ENCODE data around the gene PDE11A.

PDE11A gene

DNA sequence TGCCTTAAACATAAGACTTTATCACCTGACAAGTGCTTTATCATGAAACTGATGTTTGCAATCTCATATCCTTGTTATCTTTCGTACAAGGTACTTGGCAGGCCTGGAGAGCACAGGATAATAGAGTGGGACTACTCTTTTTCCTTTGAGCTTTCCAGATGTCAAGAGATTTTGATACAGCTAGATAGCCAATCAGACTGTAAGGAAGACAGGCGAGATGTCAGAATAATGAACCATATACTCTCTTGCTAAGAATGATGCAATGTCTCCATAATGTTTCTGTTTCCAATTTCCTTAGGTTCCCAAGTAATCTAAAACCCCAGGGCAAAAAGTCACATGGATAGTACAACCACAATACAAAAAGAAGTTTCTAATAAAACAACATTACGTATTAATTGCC lies 313.1 kb downstream of the PDE11A start:
- DNase-seq (ENCODE audit: low read depth in 2 of 2) = peak in 1 of 2 experiments; percentile 34

DNA sequence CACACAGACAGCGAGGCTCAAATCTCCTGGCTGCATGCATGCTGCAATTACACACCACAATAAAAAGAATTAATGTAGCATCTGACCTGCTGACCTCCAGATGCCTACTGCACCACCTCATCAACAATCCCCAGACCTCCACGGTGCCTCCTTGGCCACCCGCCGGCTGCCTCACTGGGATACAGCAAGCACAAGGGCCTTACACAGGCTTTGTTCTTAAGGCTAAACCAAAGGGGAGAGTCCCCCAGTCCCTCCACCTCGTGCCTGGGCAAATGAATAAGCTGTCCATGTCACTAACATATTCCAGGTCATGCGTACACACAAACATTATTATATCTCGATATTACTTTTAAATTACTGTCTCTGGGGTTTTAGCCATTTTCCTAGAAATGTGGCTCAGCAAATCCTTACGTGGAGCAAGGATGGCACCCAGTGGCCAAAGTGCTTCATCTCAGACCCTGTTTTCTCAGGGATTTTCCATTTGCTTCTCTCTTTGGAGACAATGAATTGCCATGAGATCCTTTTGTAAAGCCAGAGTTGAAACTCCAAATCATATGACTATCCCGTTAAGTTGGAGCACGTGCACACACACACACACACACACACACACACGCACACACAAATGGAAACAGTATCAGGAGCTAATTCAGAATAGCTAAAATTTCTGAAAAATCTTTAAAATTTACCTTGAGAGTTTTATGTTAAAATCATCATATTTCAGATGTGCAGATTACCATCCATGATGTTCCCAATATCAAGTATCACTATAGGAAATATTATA lies 313.8 kb downstream of the PDE11A start:
- DNase-seq (ENCODE audit: low read depth in 2 of 2) = peak in 1 of 2 experiments; percentile 28

DNA sequence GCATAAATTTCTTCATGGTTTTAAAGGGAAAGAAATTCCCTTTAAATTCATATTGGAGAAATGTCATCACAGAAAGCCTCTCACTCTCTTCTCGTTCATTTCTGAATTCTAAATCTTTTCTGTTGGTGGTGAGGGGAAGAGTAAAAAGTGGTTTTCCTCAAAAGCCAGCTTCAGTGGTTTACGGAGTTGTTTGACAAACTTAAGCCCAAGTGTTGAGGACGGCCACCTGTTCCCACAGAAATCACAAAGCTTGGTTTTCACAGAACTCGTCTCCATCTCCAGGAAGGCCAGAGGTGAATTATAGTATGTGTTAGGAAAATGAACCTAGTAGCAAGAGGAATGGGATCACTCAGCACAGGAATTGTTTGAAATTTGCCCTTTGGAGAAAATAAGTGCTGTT lies 316.2 kb downstream of the PDE11A start:
- DNase-seq (ENCODE audit: low read depth in 2 of 2) = no peak

- DNase-seq (ENCODE audit: low read depth in 2 of 2) = no peak
Observed at GRCh38 chr2:177754492-177754873, 318.1 kb downstream of the PDE11A start.

- DNase-seq (ENCODE audit: low read depth in 2 of 2) = peak; percentile 65 to 67
Observed at GRCh38 chr2:177753682-177754491, 318.7 kb downstream of the PDE11A start.

DNA sequence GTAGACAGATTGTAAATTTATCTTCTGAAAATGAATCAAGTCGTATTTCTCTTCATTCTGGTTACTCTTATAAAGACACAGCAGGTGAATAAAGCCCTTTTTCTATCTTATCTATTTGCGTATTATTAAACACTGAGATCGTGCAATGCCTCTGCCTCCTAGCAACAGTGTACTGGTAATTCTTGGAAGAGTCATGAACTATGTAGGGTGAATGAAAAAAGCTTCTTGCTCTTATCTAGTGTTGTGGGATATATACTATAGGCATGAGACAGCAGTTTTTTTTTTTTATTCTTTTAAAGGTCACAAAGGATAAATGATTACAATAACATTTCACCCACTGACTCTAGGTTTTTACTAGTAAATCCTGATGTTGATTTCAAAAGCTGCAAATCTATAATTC lies 324.2 kb downstream of the PDE11A start:
- DNase-seq (ENCODE audit: low read depth in 2 of 2) = no peak

- DNase-seq (ENCODE audit: low read depth in 2 of 2) = no peak
Observed at GRCh38 chr2:177747384-177747783, 325.2 kb downstream of the PDE11A start.

GRCh38 chr2:177746358-177746757 lies 326.2 kb downstream of the PDE11A start:
- no peak for DNase-seq (ENCODE audit: low read depth in 2 of 2)

GRCh38 chr2:177745531-177745930 lies 327.0 kb downstream of the PDE11A start:
- no peak for DNase-seq (ENCODE audit: low read depth in 2 of 2)

GRCh38 chr2:177742851-177743250 lies 329.7 kb downstream of the PDE11A start:
- DNase-seq (ENCODE audit: low read depth in 2 of 2) = no peak

DNA sequence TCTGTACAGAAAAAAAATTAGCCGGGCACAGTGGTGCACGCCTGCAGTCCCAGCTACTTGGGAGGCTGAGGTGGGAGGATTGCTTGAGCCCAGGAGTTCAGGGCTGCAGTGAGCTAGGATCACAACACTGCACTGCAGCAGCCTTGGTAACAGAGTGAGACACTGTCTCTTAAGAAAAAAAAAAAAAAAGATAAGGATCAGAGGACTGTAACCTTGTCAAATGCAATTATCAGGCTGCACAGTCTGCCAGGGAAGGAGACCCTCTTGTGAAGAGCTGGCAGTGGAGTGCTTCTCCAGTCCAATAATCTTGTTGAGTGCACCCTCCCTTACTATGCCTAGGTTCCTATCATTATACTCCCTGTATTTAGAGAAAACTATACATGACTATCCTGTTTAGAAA lies 330.7 kb downstream of the PDE11A start:
- no peak for DNase-seq (ENCODE audit: low read depth in 2 of 2)

GRCh38 chr2:177740700-177741099 lies 331.9 kb downstream of the PDE11A start:
- DNase-seq (ENCODE audit: low read depth in 2 of 2) = peak; percentile 36 to 39

DNA sequence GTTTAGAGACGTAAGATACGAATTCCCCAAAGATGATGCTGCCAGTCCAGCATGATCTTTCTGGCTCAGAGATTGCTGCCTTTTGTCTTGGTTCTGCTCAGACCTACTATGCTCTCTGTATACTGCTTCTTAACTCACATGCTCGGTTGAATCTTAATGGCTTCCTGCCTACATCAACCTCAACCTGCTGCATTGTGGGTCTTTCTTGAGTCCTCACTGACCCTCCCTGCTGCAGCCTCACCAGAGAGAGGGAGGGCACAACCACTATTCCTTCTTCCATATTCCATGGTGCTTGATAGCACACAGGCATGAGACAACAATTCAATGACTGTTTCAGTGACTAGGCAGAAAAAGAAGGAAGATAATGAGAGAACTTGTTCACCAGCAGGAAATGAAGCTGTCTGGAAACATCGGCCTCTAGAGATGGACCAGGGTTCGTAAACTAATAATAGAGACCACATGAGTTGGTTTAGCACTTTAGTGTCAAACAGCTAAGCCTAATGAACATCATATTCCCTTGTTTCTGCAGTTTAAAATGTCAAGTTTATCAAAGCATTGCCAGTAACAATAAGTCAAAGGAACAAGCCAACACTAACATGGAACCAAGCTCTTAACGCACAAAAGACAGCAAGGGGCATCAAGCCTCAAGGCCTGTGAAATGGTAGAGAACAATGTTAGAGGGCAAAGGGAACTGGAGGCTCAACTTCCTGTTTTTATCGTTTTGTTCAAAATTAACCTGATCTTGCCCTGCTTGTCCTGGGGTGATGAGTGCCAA lies 333.9 kb downstream of the PDE11A start:
- no peak for DNase-seq (ENCODE audit: low read depth in 2 of 2)

GRCh38 chr2:177735318-177735803 lies 337.2 kb downstream of the PDE11A start:
- no peak for DNase-seq (ENCODE audit: low read depth in 2 of 2)

DNA sequence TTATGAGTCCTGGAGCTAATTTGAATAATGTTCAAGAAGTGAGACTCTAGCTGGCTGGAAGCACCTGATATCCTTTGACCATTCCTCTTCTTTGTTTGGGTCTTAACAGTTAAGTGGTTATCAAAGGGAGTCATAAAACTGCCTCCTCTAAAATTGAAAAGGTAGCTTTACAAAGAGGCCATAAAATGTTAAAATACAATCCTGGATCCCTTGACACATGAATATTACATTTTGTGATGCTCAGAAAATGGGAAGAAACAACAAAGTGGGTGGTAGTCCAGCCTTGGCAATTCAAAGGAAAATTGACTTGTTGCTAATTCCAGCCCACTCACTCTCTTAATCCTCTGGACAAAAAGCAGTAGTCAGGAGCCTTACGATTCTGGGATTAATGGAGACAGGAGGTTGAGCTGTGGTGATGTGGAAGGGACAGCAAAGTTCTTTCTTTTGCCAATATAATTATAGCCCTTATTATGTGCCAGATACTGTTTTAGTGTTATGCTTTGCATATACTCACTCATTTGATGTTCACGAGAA lies 339.2 kb downstream of the PDE11A start:
- DNase-seq (ENCODE audit: low read depth in 2 of 2) = no peak

DNA sequence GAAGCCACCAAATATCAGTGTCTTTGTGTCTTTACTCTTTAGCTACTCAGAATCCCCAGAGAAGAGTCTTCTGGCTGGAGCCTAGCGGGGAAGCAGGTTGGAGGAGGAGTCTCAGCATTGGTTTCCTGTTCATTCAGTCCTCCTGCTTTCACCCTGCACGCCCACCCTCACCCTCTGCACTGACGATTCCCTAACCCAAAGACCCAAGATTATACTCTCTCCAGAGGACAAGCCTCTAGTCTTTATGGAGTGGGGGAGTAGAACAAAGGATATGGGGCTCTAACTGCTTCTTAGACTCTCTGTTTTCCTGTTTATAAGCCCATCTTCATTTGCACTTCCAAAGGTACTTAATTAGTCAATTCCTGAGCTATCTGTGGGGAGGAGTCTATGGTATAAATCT lies 341.2 kb downstream of the PDE11A start:
- DNase-seq (ENCODE audit: low read depth in 2 of 2) = no peak

DNA sequence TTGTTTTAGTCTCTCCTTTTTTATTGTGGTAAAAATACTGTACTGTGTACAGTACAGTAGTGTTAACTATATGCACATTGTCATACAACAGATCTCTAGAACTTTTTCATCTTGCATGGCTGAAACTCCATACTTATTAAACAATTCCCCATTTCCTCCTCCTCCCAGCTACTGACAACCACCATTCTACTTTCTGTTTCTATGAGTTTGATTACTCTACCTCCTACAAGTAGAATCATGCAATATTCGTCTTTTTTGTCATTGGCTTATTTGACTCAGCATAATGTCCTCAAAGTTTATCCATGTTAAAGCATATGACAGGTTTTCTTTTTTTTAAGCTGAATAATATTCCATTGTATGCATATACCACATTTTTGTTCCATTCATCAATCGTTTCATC lies 341.8 kb downstream of the PDE11A start:
- DNase-seq (ENCODE audit: low read depth in 2 of 2) = no peak

- DNase-seq (ENCODE audit: low read depth in 2 of 2) = no peak
Observed at GRCh38 chr2:177730363-177730762, 342.2 kb downstream of the PDE11A start.

GRCh38 chr2:177728920-177729319 lies 343.7 kb downstream of the PDE11A start:
- DNase-seq (ENCODE audit: low read depth in 2 of 2) = no peak

GRCh38 chr2:177728399-177728765 lies 344.2 kb downstream of the PDE11A start:
- no peak for DNase-seq (ENCODE audit: low read depth in 2 of 2)

GRCh38 chr2:177727577-177728398 lies 344.8 kb downstream of the PDE11A start:
- no peak for DNase-seq (ENCODE audit: low read depth in 2 of 2)

Data from fibroblast of skin of left biceps (primary cell).